Activated naive CD8-positive, alpha-beta T cell treated with anti-CD3 and anti-CD28 coated beads, Interleukin-2, amount 50 U/mL, for 16 hours (primary cell): ENCODE data around the gene PDE8A.

Source experiments
- DNase-seq: peaks from one replicate; pipeline ENCODE4 v3.0.0-alpha.2; 2020; ENCODE audit warnings: low read depth, low spot score

PDE8A gene

DNA sequence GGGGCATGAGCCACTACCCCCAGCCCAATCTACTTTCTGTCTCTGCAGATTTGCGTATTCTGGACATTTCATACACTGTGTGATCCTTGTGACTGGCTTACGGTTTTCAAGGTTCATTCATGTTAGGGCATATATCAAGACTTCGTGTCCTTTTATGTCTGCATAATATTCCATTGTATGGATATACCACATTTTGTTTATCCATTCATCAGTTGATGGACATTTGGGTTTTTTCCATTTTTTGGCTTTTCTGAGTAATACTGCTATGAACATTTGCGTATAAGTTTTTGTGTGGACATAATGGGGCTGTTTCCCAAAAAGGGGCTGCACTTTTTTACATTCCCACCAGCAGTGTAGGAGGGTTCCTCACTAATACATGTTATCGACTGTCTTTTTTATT, 106.6 kb downstream of the PDE8A start:
- DNase-seq: no peak

DNA sequence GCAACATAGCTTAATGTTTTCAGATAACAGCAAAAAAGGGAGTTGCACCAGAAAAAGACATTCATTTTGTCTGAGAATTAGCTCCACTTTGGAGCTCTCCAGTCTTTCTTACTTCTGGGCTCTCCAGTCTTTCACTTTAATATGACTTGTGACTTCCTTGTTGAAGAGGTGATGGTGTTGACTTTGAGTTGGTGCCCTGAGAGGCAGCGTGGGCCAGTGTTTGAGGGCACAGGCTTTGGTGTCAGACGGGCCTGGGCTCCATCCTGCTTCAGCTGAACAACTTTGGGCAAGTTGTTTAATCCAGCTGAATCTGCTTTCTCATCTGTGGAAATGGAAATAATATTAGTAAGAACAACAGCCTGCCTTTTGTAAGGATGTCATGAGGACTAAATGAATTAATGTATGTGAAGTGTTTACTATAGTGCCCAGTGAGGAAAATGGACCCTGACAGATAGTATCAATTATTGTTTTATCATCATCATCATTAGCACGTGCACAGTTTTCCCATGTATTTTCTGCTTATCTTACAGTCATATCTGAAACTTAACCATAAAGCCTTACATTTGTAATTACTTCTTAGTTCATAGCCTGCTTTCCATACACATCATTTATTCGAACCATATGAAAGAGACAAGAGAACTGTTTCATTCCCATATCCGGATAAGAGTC, 108.4 kb downstream of the PDE8A start:
- no peak for DNase-seq

DNA sequence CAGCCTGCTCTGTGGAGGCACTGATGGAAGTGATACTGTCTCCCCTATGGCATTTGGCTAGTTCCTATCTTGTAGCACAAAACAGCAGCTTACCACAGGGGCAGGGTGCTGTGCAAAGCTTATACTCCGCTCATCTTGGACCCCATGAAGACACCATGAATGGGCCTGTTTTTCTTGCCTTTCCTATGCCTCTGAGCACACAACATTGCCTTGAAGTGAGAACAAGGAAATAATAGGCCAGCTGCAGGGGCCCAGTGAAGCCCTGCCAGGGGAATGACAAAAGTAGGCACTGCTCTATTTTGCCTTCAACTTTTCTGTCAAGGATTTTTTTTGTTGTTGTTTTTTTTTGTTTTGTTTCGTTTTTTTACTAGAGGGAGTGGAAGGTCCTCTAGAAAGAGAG, 110.3 kb downstream of the PDE8A start:
- DNase-seq: no peak

- DNase-seq: no peak
Measured at GRCh38 chr15:85094685-85095084, 113.0 kb downstream of the PDE8A start.

DNA sequence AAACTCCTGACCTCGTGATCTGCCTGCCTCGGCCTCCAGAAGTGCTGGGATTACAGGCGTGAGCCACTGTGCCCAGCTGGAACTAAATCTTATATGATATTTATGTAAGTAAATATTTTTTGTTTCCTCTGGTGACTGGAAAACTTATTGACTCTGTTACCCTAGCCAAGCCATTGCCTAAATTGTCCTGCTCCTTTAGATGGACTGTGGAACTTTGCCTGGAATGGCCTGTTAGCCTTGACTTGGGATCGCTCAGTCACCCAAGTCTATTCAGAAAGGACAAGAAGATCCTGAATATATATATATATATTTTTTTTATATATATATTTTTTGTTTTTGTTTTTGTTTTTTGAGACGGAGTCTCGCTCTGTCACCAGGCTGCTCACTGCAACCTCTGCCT, 113.9 kb downstream of the PDE8A start:
- DNase-seq: no peak

- no peak for DNase-seq
Measured at GRCh38 chr15:85097250-85097649, 115.6 kb downstream of the PDE8A start.

DNA sequence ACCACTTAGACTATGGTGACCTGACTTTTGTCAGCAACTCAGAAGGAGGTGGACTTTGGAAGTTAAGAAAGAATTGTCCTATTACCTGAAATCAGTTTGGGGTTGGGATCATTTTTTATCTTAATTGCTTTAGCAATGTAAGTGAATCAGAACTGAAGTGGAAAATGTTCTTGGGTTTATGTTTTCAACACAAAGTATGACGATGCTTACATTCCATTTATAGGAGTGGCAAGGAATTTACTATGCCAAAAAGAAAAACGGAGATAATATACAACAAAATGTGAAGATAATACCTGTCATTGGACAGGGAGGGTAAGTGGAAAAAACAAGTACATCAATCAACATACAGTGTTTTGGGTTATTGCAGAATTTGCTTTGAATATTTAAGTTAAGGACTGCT, 116.1 kb downstream of the PDE8A start:
- DNase-seq: no peak

GRCh38 chr15:85099195-85099803, 117.6 kb downstream of the PDE8A start:
- DNase-seq: no peak

DNA sequence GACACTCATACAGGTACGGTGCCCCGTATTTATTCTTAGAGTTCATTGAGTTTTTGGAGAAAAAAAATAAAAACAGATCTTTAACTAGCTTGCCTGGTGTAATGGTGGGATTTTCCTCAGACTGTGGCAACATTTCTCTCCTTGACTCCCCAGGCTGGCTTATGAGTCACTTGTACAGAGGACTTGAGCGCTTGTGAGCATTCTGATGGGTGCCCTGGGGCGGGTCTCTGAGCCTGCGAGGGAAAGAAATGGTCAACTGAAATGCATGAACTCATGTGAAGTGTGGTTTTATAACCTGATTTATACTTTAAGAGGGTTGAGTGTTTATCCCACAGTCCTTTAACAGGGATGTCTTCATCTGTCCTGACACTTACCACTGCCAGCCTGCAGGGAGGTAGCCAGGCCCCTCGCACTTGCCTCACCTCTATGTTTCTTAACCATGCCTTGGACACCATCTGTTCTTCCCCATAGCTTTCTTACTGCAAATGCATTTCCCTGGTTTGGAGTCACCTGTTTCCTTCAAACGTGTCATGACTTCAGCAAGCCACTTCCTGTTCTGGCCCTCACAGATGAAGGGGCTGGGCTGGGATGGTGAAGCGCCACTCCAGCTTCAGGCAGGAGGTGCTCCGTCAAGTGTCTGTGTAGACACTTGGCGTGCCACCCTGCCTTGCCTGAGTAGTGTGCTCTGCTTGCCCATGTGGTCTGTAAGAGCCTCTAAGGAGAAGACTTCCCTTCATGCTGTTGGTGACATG, 118.7 kb downstream of the PDE8A start:
- no peak for DNase-seq

DNA sequence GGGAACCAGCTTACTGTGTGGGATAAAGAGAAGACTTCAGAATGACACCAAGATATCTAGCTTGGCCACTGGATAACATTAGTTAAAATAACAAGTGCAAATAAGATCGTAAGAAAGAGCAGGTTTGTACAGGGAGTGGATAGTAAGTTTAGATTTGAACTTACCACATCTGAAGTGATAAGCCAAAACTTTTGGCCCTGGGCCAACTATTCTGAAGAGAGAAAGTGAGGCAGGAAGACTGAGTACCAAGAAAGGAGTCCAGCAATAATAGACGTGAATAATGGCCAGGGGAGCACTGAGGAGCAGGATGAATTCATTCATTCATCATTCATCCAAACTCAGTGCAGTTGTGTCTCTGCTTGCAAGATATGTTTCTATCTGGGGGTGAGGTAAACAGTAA, 122.9 kb downstream of the PDE8A start:
- no peak for DNase-seq

GRCh38 chr15:85108136-85108535, 126.5 kb downstream of the PDE8A start:
- DNase-seq: no peak

GRCh38 chr15:85109333-85109732, 127.7 kb downstream of the PDE8A start:
- no peak for DNase-seq

DNA sequence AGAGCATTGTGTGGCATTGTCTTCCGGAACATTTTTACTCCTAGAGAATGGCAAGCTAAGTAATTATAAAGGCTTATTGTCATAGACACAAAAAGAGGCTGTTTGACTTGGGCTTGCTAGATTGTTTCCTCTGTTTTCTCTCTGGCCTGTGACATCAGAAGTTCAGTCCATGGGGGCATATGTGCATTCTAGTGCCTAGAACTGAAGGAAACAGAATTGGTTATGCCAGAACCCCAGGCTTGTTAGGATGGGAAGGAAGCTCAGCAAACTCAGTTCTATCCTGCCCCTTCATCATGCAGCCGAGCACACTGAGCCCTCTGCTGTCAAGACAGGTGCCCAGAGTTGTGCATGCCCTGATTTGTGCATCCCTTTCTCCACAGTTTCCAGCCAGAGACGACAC, 131.3 kb downstream of the PDE8A start:
- DNase-seq: no peak

- no peak for DNase-seq
Measured at GRCh38 chr15:85114886-85115285, 133.2 kb downstream of the PDE8A start.

GRCh38 chr15:85116066-85116465, 134.4 kb downstream of the PDE8A start:
- no peak for DNase-seq

- DNase-seq: no peak
Measured at GRCh38 chr15:85116494-85116893, 134.8 kb downstream of the PDE8A start.

DNA sequence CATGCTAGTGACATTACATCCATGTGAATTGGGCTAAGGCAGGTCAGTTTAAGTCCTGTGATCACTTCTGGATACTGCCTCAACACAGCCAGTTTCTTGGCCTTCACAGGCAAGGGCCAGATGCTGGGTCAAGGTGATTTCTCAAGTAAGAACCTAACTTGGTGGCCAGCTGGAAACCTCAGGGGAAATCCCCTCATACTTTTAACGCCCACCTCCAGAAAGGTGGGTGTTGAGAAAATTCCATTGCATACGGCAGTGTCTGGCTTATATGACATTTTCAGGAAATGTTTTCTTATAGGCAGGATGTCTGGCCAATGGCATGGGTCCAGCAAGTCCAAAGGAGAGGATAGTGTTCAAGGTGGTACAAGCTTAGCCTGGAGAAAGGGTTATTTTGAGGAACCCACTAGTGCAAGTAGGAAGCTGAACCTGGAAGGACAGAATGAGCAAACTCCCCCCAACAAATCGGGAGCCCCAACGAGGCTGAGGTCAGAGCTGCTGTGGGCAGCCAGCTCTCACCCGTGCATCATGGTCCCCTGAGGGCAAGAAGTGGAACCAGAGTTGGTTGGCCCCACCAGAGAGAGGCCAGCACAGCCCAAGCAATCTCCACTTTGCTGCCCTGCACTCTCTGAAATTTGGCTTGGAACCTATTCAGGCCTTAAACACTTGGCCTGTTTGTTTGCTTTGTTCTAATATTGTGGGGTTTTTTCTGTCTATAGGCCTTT, 135.4 kb downstream of the PDE8A start:
- DNase-seq: no peak

- no peak for DNase-seq
Measured at GRCh38 chr15:85118173-85118572, 136.5 kb downstream of the PDE8A start.

GRCh38 chr15:85118581-85118980, 136.9 kb downstream of the PDE8A start:
- DNase-seq: no peak

- no peak for DNase-seq
Measured at GRCh38 chr15:85120351-85121113, 138.9 kb downstream of the PDE8A start.

DNA sequence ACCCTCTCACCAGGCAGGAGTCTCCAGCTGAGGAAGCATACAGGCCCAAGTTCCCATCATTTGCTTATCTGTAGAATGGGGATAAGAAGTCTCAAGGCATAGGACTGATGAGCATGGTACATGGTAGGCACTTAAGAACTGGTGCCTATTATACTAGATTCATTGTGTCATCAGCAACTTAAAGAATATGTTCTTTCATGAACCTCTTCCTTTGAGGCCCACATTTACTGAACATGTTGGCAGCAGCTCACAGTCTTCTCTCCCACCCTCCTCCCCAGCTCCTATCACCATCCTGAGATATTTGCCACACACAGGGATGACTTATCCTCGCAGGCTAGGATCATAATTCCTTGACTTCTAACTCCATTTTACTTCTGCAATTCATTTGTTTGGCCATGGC, 142.5 kb downstream of the PDE8A start:
- DNase-seq: no peak
